Activated CD4-positive, alpha-beta T cell treated with anti-CD3 and anti-CD28 coated beads, Interleukin-2, amount 50 U/mL, for 48 hours (primary cell): ENCODE results near the gene ACADM.
"Not testable (repeated sequence)": the region's sequence is repeated elsewhere in the genome, so short reads cannot be mapped to it uniquely, and the experiment has no call there.

ENCODE experiments used
- DNase-seq, 2 experiments: peaks; one replicate each; pipeline ENCODE4 v3.0.0-alpha.2; 2020

The ACADM gene

DNA sequence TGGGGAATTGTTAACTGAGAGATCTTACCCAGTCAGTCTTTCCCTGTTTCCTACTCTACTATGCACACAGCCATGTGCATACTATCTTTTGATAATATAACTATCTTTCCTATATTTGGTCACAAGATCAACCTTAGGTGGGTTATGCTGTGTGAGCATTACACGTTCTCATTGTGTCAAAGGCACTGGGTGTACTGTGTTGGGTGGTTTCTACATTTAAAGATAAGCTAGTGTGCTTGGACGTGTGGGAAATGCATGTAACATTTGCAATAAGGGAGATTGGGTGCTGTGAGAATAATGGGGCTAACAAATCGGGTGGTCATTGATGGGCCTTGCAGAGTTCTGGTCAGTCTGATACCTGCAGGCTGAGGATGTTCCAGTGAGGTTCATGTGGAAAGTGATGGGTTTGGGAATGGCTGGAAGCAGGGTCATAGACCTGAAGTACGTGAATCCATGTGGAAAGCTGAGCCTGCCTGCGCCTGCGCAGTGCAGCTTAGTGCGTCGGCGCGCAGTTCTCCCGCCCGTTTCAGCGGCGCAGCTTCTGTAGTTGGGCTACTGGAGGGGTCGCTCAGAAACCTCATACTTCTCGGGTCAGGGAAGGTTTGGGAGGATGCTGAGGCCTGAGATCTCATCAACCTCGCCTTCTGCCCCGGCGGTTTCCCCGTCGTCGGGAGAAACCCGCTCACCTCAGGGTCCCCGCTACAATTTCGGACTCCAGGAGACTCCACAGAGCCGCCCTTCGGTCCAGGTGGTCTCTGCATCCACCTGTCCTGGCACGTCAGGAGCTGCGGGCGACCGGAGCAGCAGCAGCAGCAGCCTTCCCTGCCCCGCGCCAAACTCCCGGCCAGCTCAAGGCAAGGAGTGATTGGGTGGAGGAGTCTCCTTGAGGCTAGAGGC is 72.1 kb downstream of the ACADM start, which contains the start of gene MSH4:
Gene MSH4 (plus strand): TSS at position 507 of the 897 bp plus-strand sequence. CDS start 104 bp downstream, at position 611.
- DNase-seq, result peak; percentile 48 to 55

DNA sequence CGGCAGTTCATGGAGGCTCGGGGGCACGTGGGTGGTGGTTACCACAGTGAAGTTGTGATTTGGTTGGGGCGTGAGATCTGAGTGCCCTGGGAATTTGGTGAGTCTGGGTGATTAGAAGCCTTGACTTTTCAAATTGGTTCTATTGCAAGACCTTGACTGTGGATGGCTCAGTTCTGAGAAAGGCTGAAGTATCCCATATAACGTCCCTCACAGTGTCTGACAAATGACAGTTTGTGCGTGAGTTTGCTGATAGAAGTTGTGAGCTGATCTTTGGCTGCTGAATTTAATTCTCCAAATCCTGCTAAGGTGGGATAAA is 72.7 kb downstream of the ACADM start:
- DNase-seq, result no peak

DNA sequence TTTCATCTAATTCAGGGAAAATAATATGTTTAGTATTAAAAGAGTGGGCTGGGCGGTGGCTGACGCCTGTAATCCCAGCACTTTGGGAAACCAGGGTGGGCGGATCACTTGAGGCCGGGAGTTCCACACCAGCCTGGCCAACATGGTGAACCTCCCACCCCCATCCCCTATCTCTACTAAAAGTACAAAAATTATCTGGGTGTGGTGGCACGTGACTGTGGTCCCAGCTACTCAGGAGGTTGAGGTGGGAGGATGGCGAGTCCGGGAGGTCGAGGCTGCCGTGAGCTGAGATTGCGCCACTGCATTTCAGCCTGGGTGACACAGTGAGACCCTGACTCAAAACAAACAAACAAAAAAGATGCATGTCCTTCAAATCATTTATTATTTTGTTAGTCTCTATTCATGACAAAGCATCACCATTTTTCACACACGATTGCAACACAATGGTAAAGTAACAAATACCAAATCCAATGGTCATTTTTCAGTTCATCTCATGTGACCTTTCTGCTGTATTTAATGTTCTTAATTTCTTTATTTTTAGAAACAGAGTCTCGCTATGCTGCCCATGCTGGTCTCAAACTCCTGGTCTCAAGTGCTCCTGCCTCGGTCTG is 73.2 kb downstream of the ACADM start:
- no peak for DNase-seq

DNA sequence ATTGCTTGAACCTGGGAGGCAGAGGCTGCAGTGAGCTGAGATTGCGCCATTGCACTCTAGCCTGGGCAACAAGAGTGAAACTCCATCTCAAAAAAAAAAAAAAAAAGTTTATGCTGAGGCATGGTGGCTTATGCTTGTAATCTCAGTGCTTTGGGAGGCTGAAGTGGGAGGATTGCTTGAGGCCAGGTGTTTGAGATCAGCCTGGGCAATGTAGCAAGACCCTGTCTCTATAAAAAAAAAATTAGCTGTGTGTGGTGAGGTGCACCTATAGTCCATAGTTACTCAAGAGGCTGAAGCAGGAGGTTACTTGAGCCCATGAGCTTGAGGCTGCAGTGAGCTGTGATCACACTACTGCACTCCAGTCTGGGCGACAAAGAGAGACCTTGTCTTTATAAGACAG is 77.0 kb downstream of the ACADM start:
- DNase-seq, result not testable (repeated sequence)

DNA sequence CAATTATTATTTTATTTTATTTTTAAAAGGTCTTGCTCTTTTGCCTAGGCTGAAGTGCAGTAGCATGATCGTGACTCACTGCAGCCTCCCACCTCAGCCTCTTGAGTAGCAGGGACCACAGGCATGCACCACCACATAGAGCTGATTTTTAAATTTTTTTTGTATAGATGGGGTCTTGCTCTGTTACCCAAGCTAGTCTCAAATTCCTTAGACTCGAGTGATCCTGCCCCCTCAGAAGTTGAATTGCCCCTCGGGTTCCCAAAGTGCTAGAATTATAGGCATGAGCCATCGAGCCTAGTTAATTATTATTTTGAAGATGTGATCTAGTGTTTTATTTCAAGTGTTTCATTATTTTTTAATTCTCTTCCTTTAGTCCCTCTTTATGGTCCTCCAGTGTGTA is 84.4 kb downstream of the ACADM start:
- no peak for DNase-seq

DNA sequence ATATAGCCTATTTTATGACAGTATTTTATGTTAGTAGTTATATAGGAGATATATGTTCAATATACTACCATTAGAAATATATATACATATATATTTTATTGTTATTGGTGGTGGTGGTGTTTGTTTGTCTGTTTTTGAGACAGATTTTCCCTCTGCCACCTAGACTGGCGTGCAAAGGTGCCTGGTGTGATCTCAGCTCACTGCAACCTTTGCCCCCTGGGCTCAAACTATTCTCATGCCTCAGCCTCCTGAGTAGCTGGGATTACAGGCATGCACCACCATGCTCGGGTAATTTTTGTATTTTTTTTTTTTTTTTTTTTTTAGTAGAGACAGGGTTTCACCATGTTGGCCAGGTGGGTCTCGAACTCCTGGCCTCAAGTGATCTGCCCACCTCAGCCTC is 85.6 kb downstream of the ACADM start:
- not testable (repeated sequence) for DNase-seq

DNA sequence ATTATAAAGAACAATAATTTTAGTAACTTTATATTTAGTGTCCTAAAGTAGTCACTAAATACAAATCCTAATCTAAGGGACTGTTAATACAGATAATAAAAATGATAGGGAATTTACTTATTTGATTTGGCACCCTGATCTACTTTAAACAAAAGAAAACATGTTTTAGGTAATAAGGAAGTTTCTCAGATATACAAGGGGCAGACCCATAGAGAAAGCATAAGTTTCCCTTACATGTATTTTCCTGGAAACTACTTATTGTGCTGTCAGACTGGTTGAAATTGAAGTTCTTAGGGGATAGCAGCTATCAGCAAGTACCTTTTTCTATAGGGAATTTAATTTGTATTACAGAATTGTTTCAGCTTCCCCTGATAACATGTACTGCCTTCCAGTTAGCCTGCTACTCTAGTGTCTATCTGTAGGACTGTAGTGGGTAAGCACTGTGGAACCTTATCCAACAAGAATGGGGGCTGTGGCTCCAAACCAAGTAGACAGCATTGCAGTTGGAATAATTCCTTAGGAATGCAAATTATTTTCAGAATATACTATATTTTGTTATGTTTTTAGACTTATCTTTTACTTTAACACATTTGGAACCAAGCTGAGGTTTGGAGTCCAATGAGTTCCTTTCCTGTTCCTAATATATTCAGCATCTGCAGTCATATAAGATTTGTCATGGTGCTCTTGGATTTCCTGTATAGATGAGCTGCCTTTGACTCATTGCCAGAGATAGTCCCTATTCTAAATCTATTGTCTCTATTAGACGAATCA is 86.9 kb downstream of the ACADM start:
- DNase-seq, result no peak

DNA sequence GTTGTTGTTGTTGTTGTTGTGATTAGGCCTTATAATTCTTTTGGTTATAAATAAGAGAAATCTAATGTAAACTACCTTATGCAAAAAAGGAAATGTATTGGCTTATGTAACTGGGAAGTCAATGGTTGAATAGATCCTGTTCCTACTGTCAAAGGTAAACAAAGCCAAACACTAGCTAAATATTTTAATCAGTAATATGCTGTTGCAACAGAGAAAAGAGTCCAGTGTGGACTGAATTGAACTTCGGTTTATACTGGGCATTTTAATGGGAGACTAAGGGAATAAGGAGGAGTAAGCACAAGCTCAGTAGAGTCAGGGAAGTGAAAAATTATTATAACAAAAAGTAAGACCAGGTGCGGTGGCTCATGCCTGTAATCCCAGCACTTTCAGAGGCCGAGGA is 87.6 kb downstream of the ACADM start:
- DNase-seq, result no peak
